ENCODE results near the gene RACK1.
A peak's percentile ranks its signal among the peaks of the same experiment; 100 is the strongest.

RACK1 gene

DNA sequence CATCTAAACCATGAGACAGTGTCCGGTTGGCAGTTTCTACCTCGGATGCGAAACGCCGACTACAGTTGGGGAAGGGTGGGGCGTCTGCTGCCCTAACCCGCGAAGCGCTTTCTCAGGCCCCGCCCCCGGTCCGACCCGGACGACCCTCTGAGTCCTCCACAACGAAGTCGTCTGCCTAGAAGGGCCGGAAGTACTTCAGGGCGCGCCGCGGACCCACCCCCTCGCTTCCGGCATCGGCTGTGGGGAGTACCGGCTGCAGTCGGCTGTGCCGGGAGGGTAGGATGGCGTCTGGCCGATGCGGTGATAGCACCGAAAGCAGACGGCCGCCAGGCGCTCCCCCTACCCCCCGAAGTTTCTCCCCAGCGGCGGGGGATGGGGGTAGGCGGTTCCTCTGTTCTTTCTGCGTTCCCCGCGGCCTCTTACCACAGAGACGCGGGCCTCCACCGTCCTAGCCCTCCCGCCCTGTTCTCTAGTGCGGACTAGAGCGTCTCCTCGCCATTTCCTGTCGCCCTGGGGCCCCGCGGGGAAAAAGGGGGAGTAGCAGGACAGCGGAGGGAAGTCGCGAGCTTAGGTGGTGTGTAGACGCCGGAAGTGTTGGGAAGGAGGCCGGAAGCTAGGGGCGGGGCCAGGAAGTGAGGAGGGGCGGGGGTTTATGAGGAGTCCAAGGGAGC, 20.5 kb downstream of the RACK1 start, which contains the start of gene TRIM41:
Gene TRIM41, plus strand, starts transcription at position 224 of the 671 bp plus-strand sequence. CDS start 719 bp downstream, outside the sequence.
- Histone ChIP-seq H3K27me3 (replicated peaks) (no peaks in the 10 kb centered on the region), H3K27ac (peak within 1 kb of the TSS; percentile 81), H3K4me3 (ENCODE audit: low read depth, low read length) (peak within 1 kb of the TSS; percentile 86), H3K36me3 (replicated peaks) (peaks cover 2% of the 10 kb centered on the region)
- DNase-seq = peak; percentile 96
- TF ChIP-seq, protein P1, sequence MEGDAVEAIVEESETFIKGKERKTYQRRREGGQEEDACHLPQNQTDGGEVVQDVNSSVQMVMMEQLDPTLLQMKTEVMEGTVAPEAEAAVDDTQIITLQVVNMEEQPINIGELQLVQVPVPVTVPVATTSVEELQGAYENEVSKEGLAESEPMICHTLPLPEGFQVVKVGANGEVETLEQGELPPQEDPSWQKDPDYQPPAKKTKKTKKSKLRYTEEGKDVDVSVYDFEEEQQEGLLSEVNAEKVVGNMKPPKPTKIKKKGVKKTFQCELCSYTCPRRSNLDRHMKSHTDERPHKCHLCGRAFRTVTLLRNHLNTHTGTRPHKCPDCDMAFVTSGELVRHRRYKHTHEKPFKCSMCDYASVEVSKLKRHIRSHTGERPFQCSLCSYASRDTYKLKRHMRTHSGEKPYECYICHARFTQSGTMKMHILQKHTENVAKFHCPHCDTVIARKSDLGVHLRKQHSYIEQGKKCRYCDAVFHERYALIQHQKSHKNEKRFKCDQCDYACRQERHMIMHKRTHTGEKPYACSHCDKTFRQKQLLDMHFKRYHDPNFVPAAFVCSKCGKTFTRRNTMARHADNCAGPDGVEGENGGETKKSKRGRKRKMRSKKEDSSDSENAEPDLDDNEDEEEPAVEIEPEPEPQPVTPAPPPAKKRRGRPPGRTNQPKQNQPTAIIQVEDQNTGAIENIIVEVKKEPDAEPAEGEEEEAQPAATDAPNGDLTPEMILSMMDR (IDR thresholded peaks at IDR 0.05; ENCODE audit: low read depth, low read length, missing control alignments) = peak; percentile 34
- in situ Hi-C loops (cut with HindIII; ENCODE audit: low pct_ligation_motif_present, low sequenced_read_pairs) = no loop called here

DNA sequence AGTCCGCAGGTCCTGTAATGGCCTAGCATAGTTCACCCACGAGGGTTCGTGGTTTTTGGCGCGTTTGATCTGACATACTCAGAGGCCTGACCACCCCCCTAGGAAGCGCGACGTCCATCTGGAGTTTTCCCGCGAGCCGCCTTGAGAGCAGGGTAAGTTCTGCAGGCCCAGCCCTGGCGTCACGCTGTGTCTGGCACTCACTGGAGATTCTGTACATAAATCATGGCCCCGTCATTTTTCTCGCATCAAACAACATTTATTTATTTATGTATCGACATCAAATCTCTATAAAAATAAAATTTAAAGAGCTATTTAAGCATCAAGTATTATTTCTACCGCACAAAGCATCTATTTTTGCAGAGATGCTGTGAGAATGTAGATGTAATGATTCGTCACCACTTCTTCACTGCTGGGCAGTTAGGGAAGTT, 21.1 kb downstream of the RACK1 start:
- DNase-seq = no peak
- TF ChIP-seq, protein P1 (IDR thresholded peaks at IDR 0.05; ENCODE audit: low read depth, low read length, missing control alignments) = peak; percentile 6
- Histone ChIP-seq H3K27me3 (replicated peaks) (no peaks in the 10 kb centered on the region), H3K27ac (peak overlapping the region; percentile 81), H3K36me3 (replicated peaks) (peaks cover 2% of the 10 kb centered on the region), H3K4me3 (ENCODE audit: low read depth, low read length) (peak overlapping the region; percentile 86)
- in situ Hi-C loops (cut with HindIII; ENCODE audit: low pct_ligation_motif_present, low sequenced_read_pairs) = no loop called here

DNA sequence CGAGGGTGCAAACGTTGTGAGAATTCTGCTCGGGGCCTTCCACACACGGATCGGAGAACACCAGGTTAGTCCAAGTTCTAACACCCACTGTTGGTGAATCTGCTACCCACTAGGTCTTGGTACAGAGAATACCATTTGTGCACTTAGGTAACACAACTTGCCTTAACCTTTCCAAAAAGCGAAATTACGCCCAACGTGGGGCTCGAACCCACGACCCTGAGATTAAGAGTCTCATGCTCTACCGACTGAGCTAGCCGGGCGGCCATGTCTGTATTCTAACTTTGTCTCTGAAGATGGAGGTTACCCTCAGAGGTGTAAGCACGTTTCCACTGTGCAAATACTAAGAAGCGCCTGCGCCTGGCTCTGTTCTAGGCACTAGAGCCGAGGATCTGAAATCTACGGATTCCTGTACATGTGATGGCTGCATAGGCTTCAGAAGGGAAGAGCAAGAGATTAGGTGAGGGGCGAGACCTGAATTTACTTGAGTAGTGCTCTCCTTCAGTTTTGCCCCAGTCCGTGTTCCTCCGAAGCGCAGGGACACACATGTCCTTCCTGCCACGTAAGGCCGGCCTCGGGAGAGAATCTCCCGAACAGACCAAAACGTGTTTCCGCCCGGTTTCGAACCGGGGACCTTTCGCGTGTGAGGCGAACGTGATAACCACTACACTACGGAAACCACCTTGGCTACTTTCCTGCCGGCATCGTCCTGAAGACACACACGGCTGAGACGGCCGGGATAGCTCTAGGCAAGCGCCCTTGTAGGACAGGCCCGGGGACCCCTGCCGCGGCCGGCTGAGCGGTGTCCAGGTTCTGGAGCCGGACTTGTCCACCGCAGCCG, 21.7 kb downstream of the RACK1 start:
- H3K27ac ChIP-seq = peak overlapping the region; percentile 81
- in situ Hi-C loops (cut with HindIII; ENCODE audit: low pct_ligation_motif_present, low sequenced_read_pairs) = no loop called here
- H3K27me3 ChIP-seq (replicated peaks) = no peaks in the 10 kb centered on the region
- peak; percentile 96 for DNase-seq
- TF ChIP-seq, protein P1 (IDR thresholded peaks at IDR 0.05; ENCODE audit: low read depth, low read length, missing control alignments) = no peak
- H3K4me3 ChIP-seq (ENCODE audit: low read depth, low read length) = peak overlapping the region; percentile 86
- no peaks in the 10 kb centered on the region for H3K36me3 ChIP-seq (replicated peaks)

DNA sequence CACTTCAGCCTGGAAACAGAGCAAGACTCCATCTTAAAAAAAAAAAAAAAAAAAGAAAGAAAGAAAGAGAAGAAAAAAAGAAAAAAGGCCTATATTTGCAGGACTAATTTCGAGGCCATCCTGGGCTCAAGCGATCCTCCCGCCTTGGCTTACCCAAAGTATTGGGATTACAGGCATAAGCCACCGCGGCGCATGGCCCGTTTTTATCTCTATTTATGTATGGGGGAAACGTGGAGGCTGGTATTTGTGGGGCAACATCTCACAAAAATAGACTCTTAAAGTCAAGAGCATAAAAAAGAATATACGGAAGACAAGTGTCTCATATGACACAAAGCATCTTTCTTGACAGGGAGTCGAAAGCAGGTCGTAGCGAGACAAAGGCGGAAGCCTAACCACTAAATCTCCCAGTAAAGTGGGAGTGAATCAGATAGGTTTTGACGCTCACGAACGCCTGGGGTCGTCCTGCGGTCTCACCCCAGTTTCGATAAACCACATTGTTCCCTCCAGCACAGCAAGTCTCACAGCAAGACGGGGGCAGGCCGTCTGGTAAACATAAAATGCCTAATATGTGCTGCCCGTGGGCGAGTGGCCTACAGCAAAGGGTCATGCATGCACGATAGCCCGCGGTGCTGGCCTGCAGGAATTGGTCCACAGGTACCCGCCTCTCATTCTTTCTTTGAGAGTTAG, 22.5 kb downstream of the RACK1 start:
- no peaks in the 10 kb centered on the region for H3K36me3 ChIP-seq (replicated peaks)
- no peaks in the 10 kb centered on the region for H3K27me3 ChIP-seq (replicated peaks)
- in situ Hi-C loops (cut with HindIII; ENCODE audit: low pct_ligation_motif_present, low sequenced_read_pairs) = no loop called here
- H3K4me3 ChIP-seq (ENCODE audit: low read depth, low read length) = peak overlapping the region; percentile 20
- DNase-seq = no peak
- no peak overlapping the region for H3K27ac ChIP-seq
- TF ChIP-seq, protein P1 (IDR thresholded peaks at IDR 0.05; ENCODE audit: low read depth, low read length, missing control alignments) = no peak

DNA sequence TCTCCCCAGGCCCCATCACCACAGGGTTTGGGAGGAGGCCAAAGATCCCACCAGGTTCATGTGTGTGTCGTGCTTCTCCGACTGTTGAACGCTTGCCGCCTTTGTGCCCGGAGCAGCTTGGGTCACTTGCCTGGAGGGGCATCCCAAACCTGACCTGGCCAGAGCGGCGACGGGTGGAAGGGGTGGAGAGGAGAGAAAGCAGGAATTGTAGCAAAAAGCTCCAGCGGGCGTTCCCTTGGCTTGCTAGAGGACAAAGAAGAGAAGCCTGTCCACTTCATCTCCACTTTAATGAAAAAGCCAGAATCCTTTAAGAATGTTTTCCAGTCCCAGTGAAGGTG, 23.6 kb downstream of the RACK1 start:
- Histone ChIP-seq H3K4me3 (ENCODE audit: low read depth, low read length) (no peak overlapping the region), H3K36me3 (replicated peaks) (no peaks in the 10 kb centered on the region), H3K27ac (no peak overlapping the region), H3K27me3 (replicated peaks) (no peaks in the 10 kb centered on the region)
- in situ Hi-C loops (cut with HindIII; ENCODE audit: low pct_ligation_motif_present, low sequenced_read_pairs) = no loop called here
- no peak for DNase-seq
- TF ChIP-seq, protein P1 (IDR thresholded peaks at IDR 0.05; ENCODE audit: low read depth, low read length, missing control alignments) = no peak
